ENCODE results near the gene SCART1.
"Not testable (repeated sequence)": the region's sequence is repeated elsewhere in the genome, so short reads cannot be mapped to it uniquely, and the experiment has no call there.

Gene SCART1

GRCh38 chr10:133439517-133440461 is 14.0 kb upstream of the SCART1 start:
- Histone ChIP-seq H3K4me1 (ENCODE audit: control insufficient read depth, insufficient read depth, low read length, unreplicated experiment) (no peaks in the 10 kb centered on the region), H3K4me3 (ENCODE audit: low read depth, low read length) (no peak overlapping the region), H3K79me2 (ENCODE audit: control insufficient read depth, insufficient read depth, low read length, unreplicated experiment) (no peaks in the 10 kb centered on the region), H2AFZ (ENCODE audit: low read length, unreplicated experiment) (no peak overlapping the region), H3K27ac (ENCODE audit: low read depth, low read length) (no peak overlapping the region), H3K36me3 (ENCODE audit: insufficient read depth, low read length) (no peaks in the 10 kb centered on the region), H3K27me3 (ENCODE audit: insufficient read depth, low read length) (no peaks in the 10 kb centered on the region)

GRCh38 chr10:133440633-133441285 is 13.0 kb upstream of the SCART1 start:
- no peak overlapping the region for H3K27ac ChIP-seq (ENCODE audit: low read depth, low read length)
- no peak overlapping the region for H3K4me3 ChIP-seq (ENCODE audit: low read depth, low read length)
- H3K27me3 ChIP-seq (ENCODE audit: insufficient read depth, low read length) = no peaks in the 10 kb centered on the region
- H3K36me3 ChIP-seq (ENCODE audit: insufficient read depth, low read length) = no peaks in the 10 kb centered on the region
- H3K79me2 ChIP-seq (ENCODE audit: control insufficient read depth, insufficient read depth, low read length, unreplicated experiment) = no peaks in the 10 kb centered on the region
- H2AFZ ChIP-seq (ENCODE audit: low read length, unreplicated experiment) = no peak overlapping the region
- no peaks in the 10 kb centered on the region for H3K4me1 ChIP-seq (ENCODE audit: control insufficient read depth, insufficient read depth, low read length, unreplicated experiment)

GRCh38 chr10:133441356-133441755 is 12.4 kb upstream of the SCART1 start:
- H3K36me3 ChIP-seq (ENCODE audit: insufficient read depth, low read length); H3K4me3 ChIP-seq (ENCODE audit: low read depth, low read length): not testable (repeated sequence)

GRCh38 chr10:133441780-133442179 is 12.0 kb upstream of the SCART1 start:
- Histone ChIP-seq H3K36me3 (ENCODE audit: insufficient read depth, low read length) (no peaks in the 10 kb centered on the region; the same call in 1 of the 2 replicates), H3K27me3 (ENCODE audit: insufficient read depth, low read length) (no peaks in the 10 kb centered on the region), H3K4me1 (ENCODE audit: control insufficient read depth, insufficient read depth, low read length, unreplicated experiment) (no peaks in the 10 kb centered on the region), H2AFZ (ENCODE audit: low read length, unreplicated experiment) (no peak overlapping the region), H3K27ac (ENCODE audit: low read depth, low read length) (no peak overlapping the region), H3K79me2 (ENCODE audit: control insufficient read depth, insufficient read depth, low read length, unreplicated experiment) (no peaks in the 10 kb centered on the region), H3K4me3 (ENCODE audit: low read depth, low read length) (no peak overlapping the region)

More at GRCh38 chr10:133441356-133441755, 12.4 kb upstream of the SCART1 start:
- not testable (repeated sequence) for H3K27me3 ChIP-seq (ENCODE audit: insufficient read depth, low read length); H3K79me2 ChIP-seq (ENCODE audit: control insufficient read depth, insufficient read depth, low read length, unreplicated experiment); H3K4me1 ChIP-seq (ENCODE audit: control insufficient read depth, insufficient read depth, low read length, unreplicated experiment); H3K27ac ChIP-seq (ENCODE audit: low read depth, low read length); H2AFZ ChIP-seq (ENCODE audit: low read length, unreplicated experiment)

- Histone ChIP-seq H3K36me3 (ENCODE audit: insufficient read depth, low read length) (no peaks in the 10 kb centered on the region; the same call in 1 of the 2 replicates), H3K27ac (ENCODE audit: low read depth, low read length) (no peak overlapping the region), H3K79me2 (ENCODE audit: control insufficient read depth, insufficient read depth, low read length, unreplicated experiment) (no peaks in the 10 kb centered on the region), H3K27me3 (ENCODE audit: insufficient read depth, low read length) (no peaks in the 10 kb centered on the region), H3K4me1 (ENCODE audit: control insufficient read depth, insufficient read depth, low read length, unreplicated experiment) (no peaks in the 10 kb centered on the region), H2AFZ (ENCODE audit: low read length, unreplicated experiment) (no peak overlapping the region), H3K4me3 (ENCODE audit: low read depth, low read length) (no peak overlapping the region)
These were observed 11.4 kb upstream of the SCART1 start for GRCh38 chr10:133442191-133442966.

GRCh38 chr10:133442967-133443924 is 10.5 kb upstream of the SCART1 start:
- Histone ChIP-seq H3K4me3 (ENCODE audit: low read depth, low read length) (no peak overlapping the region), H3K36me3 (ENCODE audit: insufficient read depth, low read length) (no peaks in the 10 kb centered on the region; the same call in 1 of the 2 replicates), H3K4me1 (ENCODE audit: control insufficient read depth, insufficient read depth, low read length, unreplicated experiment) (no peaks in the 10 kb centered on the region), H3K79me2 (ENCODE audit: control insufficient read depth, insufficient read depth, low read length, unreplicated experiment) (no peaks in the 10 kb centered on the region), H2AFZ (ENCODE audit: low read length, unreplicated experiment) (no peak overlapping the region), H3K27me3 (ENCODE audit: insufficient read depth, low read length) (no peaks in the 10 kb centered on the region), H3K27ac (ENCODE audit: low read depth, low read length) (no peak overlapping the region)

- no peaks in the 10 kb centered on the region for H3K4me1 ChIP-seq (ENCODE audit: control insufficient read depth, insufficient read depth, low read length, unreplicated experiment)
- H3K27me3 ChIP-seq (ENCODE audit: insufficient read depth, low read length) = no peaks in the 10 kb centered on the region
- H3K79me2 ChIP-seq (ENCODE audit: control insufficient read depth, insufficient read depth, low read length, unreplicated experiment) = no peaks in the 10 kb centered on the region
- H3K36me3 ChIP-seq (ENCODE audit: insufficient read depth, low read length) = no peaks in the 10 kb centered on the region; the same call in 1 of the 2 replicates
- H3K27ac ChIP-seq (ENCODE audit: low read depth, low read length) = no peak overlapping the region
- no peak overlapping the region for H3K4me3 ChIP-seq (ENCODE audit: low read depth, low read length)
- H2AFZ ChIP-seq (ENCODE audit: low read length, unreplicated experiment) = no peak overlapping the region
These were observed 9.1 kb upstream of the SCART1 start for GRCh38 chr10:133444342-133445267.

- Histone ChIP-seq H2AFZ (ENCODE audit: low read length, unreplicated experiment) (no peak overlapping the region), H3K27me3 (ENCODE audit: insufficient read depth, low read length) (no peaks in the 10 kb centered on the region), H3K4me1 (ENCODE audit: control insufficient read depth, insufficient read depth, low read length, unreplicated experiment) (no peaks in the 10 kb centered on the region), H3K36me3 (ENCODE audit: insufficient read depth, low read length) (no peaks in the 10 kb centered on the region; the same call in 1 of the 2 replicates), H3K79me2 (ENCODE audit: control insufficient read depth, insufficient read depth, low read length, unreplicated experiment) (no peaks in the 10 kb centered on the region), H3K4me3 (ENCODE audit: low read depth, low read length) (no peak overlapping the region), H3K27ac (ENCODE audit: low read depth, low read length) (no peak overlapping the region)
These were observed 8.4 kb upstream of the SCART1 start for GRCh38 chr10:133445268-133445732.
